H1 (cell line): ENCODE measurements around the gene MRPL20. TPM values are rescaled to one million over a fixed set of nuclear protein-coding genes. Genes with fewer than 3 reads are reported as not detected.

ENCODE experiments used
- CTCF ChIA-PET: fragments of 300-600 bp; sonication (Branson Sonifier 250); formaldehyde crosslinking; loops from one replicate; lab custom pipeline; 2021; ENCODE audit not compliant: partially characterized antibody; lab: Charles Lee
- POLR2A ChIA-PET: fragments of 300-600 bp; sonication (Branson Sonifier 250); formaldehyde crosslinking; loops from one replicate; lab custom pipeline; 2021; ENCODE audit warnings: inconsistent platforms; ENCODE audit not compliant: partially characterized antibody; lab: Charles Lee
- DNase-seq, 2 experiments: peaks; one replicate each; pipeline versions ENCODE4 v3.0.0 to v3.0.0-alpha.2; 2010 to 2022; ENCODE audit warnings: low spot score in 2 of 2, low read depth in 1 of 2, mixed read lengths in 1 of 2
- FAIRE-seq: peaks from 2 replicates; lab custom pipeline; 2011; peaks lifted over from hg19 to GRCh38; lab: Jason Lieb, UNC
- H2AFZ ChIP-seq: 2 replicates; pipeline ENCODE4 v1.8.1; 2012; ENCODE audit warnings: low read length, inconsistent platforms
- H2AK5ac ChIP-seq: 2 replicates; pipeline ENCODE4 v1.6.1; 2013; ENCODE audit warnings: low read depth, low read length
- H2BK120ac ChIP-seq: replicated peaks from 2 replicates; pipeline ENCODE3; 2013; ENCODE audit warnings: low read depth, low read length, inconsistent platforms
- H2BK12ac ChIP-seq: 2 replicates; pipeline ENCODE4 v1.6.1; 2013; ENCODE audit warnings: low read depth, low read length
- H2BK15ac ChIP-seq: 2 replicates; pipeline ENCODE4 v1.6.1; 2013; ENCODE audit warnings: low read length
- H2BK20ac ChIP-seq: 2 replicates; pipeline ENCODE4 v1.6.1; 2013; ENCODE audit warnings: low read length
- H2BK5ac ChIP-seq: 2 replicates; pipeline ENCODE4 v1.6.1; 2013; ENCODE audit warnings: low read depth, low read length
- H3K14ac ChIP-seq: 2 replicates; pipeline ENCODE4 v1.6.1; 2013; ENCODE audit warnings: inconsistent platforms; ENCODE audit not compliant: insufficient read length
- H3K18ac ChIP-seq: 2 replicates; pipeline ENCODE4 v1.6.1; 2013; ENCODE audit warnings: low read length; ENCODE audit errors: extremely low read depth
- H3K23ac ChIP-seq: 2 replicates; pipeline ENCODE4 v1.6.1; 2013; ENCODE audit warnings: inconsistent platforms; ENCODE audit not compliant: insufficient read length
- H3K23me2 ChIP-seq: 2 replicates; pipeline ENCODE4 v1.6.1; 2013; ENCODE audit warnings: low read depth, low read length
- H3K27ac ChIP-seq: 2 replicates; pipeline ENCODE4 v1.6.1; 2011; ENCODE audit warnings: low read depth, low read length, inconsistent platforms
- H3K27me3 ChIP-seq, 4 experiments: replicated peaks in 1 of 4; 1 replicate in 1 of 4; 2 replicates in 3 of 4; pipeline versions ENCODE4 v1.6.1 to v1.8.1; 2011 to 2013; ENCODE audit warnings: low read length in 3 of 4, mild to moderate bottlenecking in 3 of 4, inconsistent platforms in 2 of 4, mixed read lengths in 2 of 4, moderate library complexity in 1 of 4; ENCODE audit not compliant: control insufficient read depth in 3 of 4, insufficient read depth in 3 of 4; ENCODE audit errors: extremely low read depth in 1 of 4
- H3K36me3 ChIP-seq, 4 experiments: 2 replicates each; pipeline versions ENCODE4 v1.6.1 to v1.8.1; 2011 to 2013; ENCODE audit warnings: mild to moderate bottlenecking in 4 of 4, low read length in 3 of 4, moderate library complexity in 2 of 4, control low read depth in 1 of 4, inconsistent platforms in 1 of 4; ENCODE audit not compliant: insufficient read depth in 4 of 4, control insufficient read depth in 2 of 4
- H3K4ac ChIP-seq: replicated peaks from 2 replicates; pipeline ENCODE3; 2013; ENCODE audit warnings: low read length, low read depth, mixed read lengths, inconsistent platforms; ENCODE audit not compliant: insufficient read length
- H3K4me1 ChIP-seq, 4 experiments: replicated peaks in 1 of 4; 1 replicate in 1 of 4; 2 replicates in 3 of 4; pipeline versions ENCODE4 v1.6.1 to v1.8.1; 2011 to 2013; ENCODE audit warnings: low read length in 3 of 4, inconsistent platforms in 2 of 4, mixed read lengths in 1 of 4; ENCODE audit not compliant: insufficient read depth in 4 of 4, control insufficient read depth in 3 of 4
- H3K4me2 ChIP-seq, 2 experiments: 2 replicates each; pipeline versions ENCODE4 v1.6.1 to v1.8.1; 2011 to 2013; ENCODE audit warnings: low read depth in 2 of 2, low read length in 2 of 2, control low read depth in 1 of 2, inconsistent platforms in 1 of 2, mild to moderate bottlenecking in 1 of 2; ENCODE audit not compliant: insufficient read depth in 1 of 2
- H3K4me3 ChIP-seq, 4 experiments: fragments of 200-600, 300-600 bp in 1 of 4; sonication (generic), shearing (Covaris generic), sonication (Bioruptor Twin) in 1 of 4; 2 replicates each; pipeline versions ENCODE4 v1.5.1 to v1.8.1; 2011 to 2016; ENCODE audit warnings: low read length in 4 of 4, low read depth in 3 of 4, control low read depth in 2 of 4, inconsistent platforms in 2 of 4, mild to moderate bottlenecking in 2 of 4, mixed read lengths in 1 of 4, moderate library complexity in 1 of 4; ENCODE audit not compliant: insufficient read depth in 2 of 4; ENCODE audit errors: extremely low read depth in 1 of 4
- H3K56ac ChIP-seq: replicated peaks from 2 replicates; pipeline ENCODE3; 2013; ENCODE audit warnings: low read depth, mild to moderate bottlenecking, mixed read lengths, low read length, inconsistent platforms; ENCODE audit not compliant: insufficient read length
- H3K79me1 ChIP-seq: 2 replicates; pipeline ENCODE4 v1.6.1; 2013; ENCODE audit warnings: low read depth, low read length, control low read depth
- H3K79me2 ChIP-seq, 2 experiments: 2 replicates each; pipeline versions ENCODE4 v1.6.1 to v1.8.1; 2012 to 2013; ENCODE audit warnings: low read length in 2 of 2, mild to moderate bottlenecking in 2 of 2, inconsistent platforms in 1 of 2; ENCODE audit not compliant: insufficient read depth in 2 of 2, control insufficient read depth in 1 of 2
- H3K9ac ChIP-seq, 4 experiments: replicated peaks in 1 of 4; 1 replicate in 1 of 4; 2 replicates in 3 of 4; pipeline versions ENCODE4 v1.6.1 to v1.8.1; 2011 to 2013; ENCODE audit warnings: low read depth in 3 of 4, low read length in 3 of 4, control low read depth in 2 of 4, mild to moderate bottlenecking in 2 of 4, moderate library complexity in 2 of 4, inconsistent platforms in 1 of 4; ENCODE audit errors: extremely low read depth in 1 of 4
- H3K9me3 ChIP-seq, 2 experiments: 2 replicates each; pipeline versions ENCODE4 v1.6.1 to v1.8.1; 2012 to 2013; ENCODE audit warnings: mild to moderate bottlenecking in 2 of 2, moderate library complexity in 2 of 2, control low read depth in 1 of 2, inconsistent platforms in 1 of 2, low read depth in 1 of 2, low read length in 1 of 2, mixed read lengths in 1 of 2; ENCODE audit not compliant: insufficient read depth in 2 of 2
- H4K20me1 ChIP-seq, 2 experiments: replicated peaks in 1 of 2; 2 replicates each; pipeline versions ENCODE3 to v1.8.1; 2011 to 2013; ENCODE audit warnings: inconsistent platforms in 2 of 2, low read length in 2 of 2, mild to moderate bottlenecking in 1 of 2; ENCODE audit not compliant: insufficient read depth in 2 of 2, control insufficient read depth in 1 of 2
- H4K5ac ChIP-seq: 2 replicates; pipeline ENCODE4 v1.6.1; 2013; ENCODE audit warnings: low read length, low read depth, mixed read lengths, inconsistent platforms; ENCODE audit not compliant: insufficient read length
- H4K8ac ChIP-seq: 2 replicates; pipeline ENCODE4 v1.8.0; 2013; ENCODE audit warnings: mild to moderate bottlenecking, moderate library complexity, low read length, inconsistent platforms; ENCODE audit not compliant: insufficient read depth; ENCODE audit errors: extremely low read depth
- H4K91ac ChIP-seq: replicated peaks from 2 replicates; pipeline ENCODE3; 2013; ENCODE audit warnings: low read length, mixed read lengths, inconsistent platforms; ENCODE audit not compliant: insufficient read length
- ATF3 ChIP-seq: IDR thresholded peaks from 2 replicates; pipeline ENCODE4 v1.6.1; 2011; ENCODE audit warnings: low read depth, mild to moderate bottlenecking, low read length; ENCODE audit not compliant: insufficient read depth
- CREB1 ChIP-seq: IDR thresholded peaks from 2 replicates; pipeline ENCODE4 v1.6.1; 2012; ENCODE audit warnings: inconsistent platforms
- EGR1 ChIP-seq: IDR thresholded peaks from 2 replicates; pipeline ENCODE4 v1.6.1; 2011; ENCODE audit warnings: low read depth, low read length, borderline replicate concordance
- EZH2 ChIP-seq: fragments of 200-600 bp; sonication (generic); IDR thresholded peaks from 2 replicates; pipeline ENCODE4 v1.7.1; 2012; ENCODE audit warnings: low read depth, mild to moderate bottlenecking, moderate library complexity, low read length, inconsistent platforms; ENCODE audit not compliant: severe bottlenecking
- GABPA ChIP-seq: IDR thresholded peaks from 2 replicates; pipeline ENCODE4 v1.6.1; 2011; ENCODE audit warnings: mild to moderate bottlenecking, low read length, moderate library complexity, borderline replicate concordance; ENCODE audit not compliant: insufficient read depth
- JUN ChIP-seq: IDR thresholded peaks from 2 replicates; pipeline ENCODE4 v1.6.1; 2011; ENCODE audit warnings: low read depth, mild to moderate bottlenecking, improper control_type of control experiment, low read length
- RAD21 ChIP-seq, 2 experiments: IDR thresholded peaks in 1 of 2; conservative IDR thresholded peaks in 1 of 2; 2 replicates each; pipeline ENCODE4 v1.6.1; 2011; ENCODE audit warnings: low read depth in 2 of 2, low read length in 2 of 2, improper control_type of control experiment in 1 of 2, inconsistent platforms in 1 of 2, mild to moderate bottlenecking in 1 of 2, moderate library complexity in 1 of 2
- YY1 ChIP-seq: IDR thresholded peaks from 2 replicates; pipeline ENCODE4 v1.6.1; 2011; ENCODE audit warnings: low read depth, mild to moderate bottlenecking, low read length
- WGBS, 2 experiments: shearing (Covaris generic) in 1 of 2; methylation state at CpG; one replicate each; pipeline versions ENCODE4 v1.1.6 to v1.1.7; 2013 to 2015; ENCODE audit warnings: low lambda C conversion rate in 2 of 2, mixed read lengths in 2 of 2, inconsistent platforms in 1 of 2, low coverage in 1 of 2, missing lambda C conversion rate in 1 of 2; ENCODE audit not compliant: insufficient replicate concordance in 2 of 2, insufficient coverage in 1 of 2, insufficient read length in 1 of 2; ENCODE audit errors: extremely low coverage in 1 of 2, missing lambda C conversion rate in 1 of 2; 5-methylcytosine and 5-hydroxymethylcytosine counted together
- polyA plus RNA-seq, 7 experiments: library from polyadenylated mRNA; depleted of rRNA in 3 of 7; stranded (reverse) in 5 of 7; unstranded in 2 of 7; fragments of >200 nt in 5 of 7; fragments of 200-250 nt in 2 of 7; gene quantifications; 1 replicate in 5 of 7; 2 replicates in 1 of 7; 4 replicates in 1 of 7; pipeline versions ENCODE4 v1.2.1 to v1.2.3, GENCODE V29; 2011 to 2013; ENCODE audit warnings: missing spikeins in 2 of 7, mixed read lengths in 2 of 7
- total RNA-seq: library from RNA; stranded (reverse); fragmentation: NEBNext Ultra II Directional; extraction: Animal tissue kit (Norgen Biotek cat#: 25700); gene quantifications from 2 replicates; pipeline ENCODE4 v1.2.1, GENCODE V29; 2021

The MRPL20 gene
- total and polyA plus RNA-seq, 2 of the 8 experiments (the other 6 are each of a cell fraction or from before 2014, with no cell fraction given), result 126 to 151 TPM

- H3K23ac ChIP-seq, result no peak overlapping the region
- no peaks in the 10 kb centered on the region for H3K79me1 ChIP-seq
- H4K91ac ChIP-seq, result no peak overlapping the region
- 89% methylated on average over 27 of the region's 29 CpGs; no CpG with 5 or more reads in 1 of the 2 experiments for WGBS, 2 experiments
- H4K5ac ChIP-seq, result no peak overlapping the region
- H3K18ac ChIP-seq, result no peak overlapping the region
- no peak overlapping the region for H3K9ac ChIP-seq
- no peaks in the 10 kb centered on the region for H3K9me3 ChIP-seq
- ChIA-PET CTCF (interaction anchor here (0.6 to 4.3 kb wide), 29 partner anchors 10 to 181 kb away, joined by 3 to 36 read pairs (median 4); partner anchors contain the start of genes CCNL2 and MRPL20), POLR2A (interaction anchor here (0.7 to 22.9 kb wide), 10 partner anchors 8 to 116 kb away, joined by 3 to 515 read pairs (median 4); partner anchors contain the start of genes AURKAIP1, CCNL2 and MRPL20)
- peak overlapping the region; percentile 71 for H4K8ac ChIP-seq
- peak in 1 of 2 experiments; percentile 87 for DNase-seq
- H2AK5ac ChIP-seq, result no peak overlapping the region
- peaks cover 0 to 7% (median 0%) of the 10 kb centered on the region in 4 experiments; a peak in 1 of 8 replicates for H3K36me3 ChIP-seq
- peaks cover 1% of the 10 kb centered on the region; the same call in 1 of the 2 replicates for H3K23me2 ChIP-seq
- peaks cover 4 to 6% of the 10 kb centered on the region in 2 experiments for H4K20me1 ChIP-seq
- 0 out of 2 replicates have a peak overlapping the region, but pooled peaks have one; percentile 72 for H2BK15ac ChIP-seq
- H3K4me2 ChIP-seq, result no peak overlapping the region
- H2AFZ ChIP-seq, result no peak overlapping the region
- H3K4me3 ChIP-seq, result no peak overlapping the region
- H3K4ac ChIP-seq, result no peak overlapping the region
- no peak overlapping the region for H2BK12ac ChIP-seq
- no peak overlapping the region; the same call in 1 of the 2 replicates for H2BK5ac ChIP-seq
- FAIRE-seq, result no peak
- peaks cover 0 to 4% (median 3%) of the 10 kb centered on the region in 4 experiments; a peak in 5 of 7 replicates for H3K4me1 ChIP-seq
- H3K79me2 ChIP-seq, result peaks cover 0 to 7% of the 10 kb centered on the region in 2 experiments; a peak in 1 of 4 replicates
- H2BK20ac ChIP-seq, result no peak overlapping the region
- peaks cover 0 to 3% (median 0%) of the 10 kb centered on the region in 4 experiments; a peak in 2 of 7 replicates for H3K27me3 ChIP-seq
- no peak overlapping the region for H3K56ac ChIP-seq
- H3K27ac ChIP-seq, result no peak overlapping the region
- no peak overlapping the region for H2BK120ac ChIP-seq
- H3K14ac ChIP-seq, result no peak overlapping the region
- TF ChIP-seq EGR1 (peak; percentile 90), GABPA (peak; percentile 77; the same call in 1 of the 2 replicates), RAD21 (IDR thresholded peaks at IDR 0.05 in 1 of 2, conservative IDR thresholded peaks at IDR 0.05 in 1 of 2; ENCODE audit: low read depth in 2 of 2, low read length in 2 of 2) (peak; percentile 61 to 72), CREB1 (no peak), ATF3 (0 out of 2 replicates have a peak, but pooled peaks have one; percentile 9), EZH2 (no peak), JUN (no peak), YY1 (0 out of 2 replicates have a peak, but pooled peaks have one; percentile 13)
Observed at GRCh38 chr1:1441002-1441888, 34.2 kb upstream of the MRPL20 start.
